Measurements from ENCODE around the gene AARS2. TPM values are rescaled to one million over a fixed set of nuclear protein-coding genes. Genes with fewer than 3 reads are reported as not detected.

AARS2 gene
- total and polyA plus RNA-seq, 9 of the 15 experiments (the other 6 are each of a cell fraction or from before 2014, with no cell fraction given): 0.97 to 34.0 (median 18.3) TPM

DNA sequence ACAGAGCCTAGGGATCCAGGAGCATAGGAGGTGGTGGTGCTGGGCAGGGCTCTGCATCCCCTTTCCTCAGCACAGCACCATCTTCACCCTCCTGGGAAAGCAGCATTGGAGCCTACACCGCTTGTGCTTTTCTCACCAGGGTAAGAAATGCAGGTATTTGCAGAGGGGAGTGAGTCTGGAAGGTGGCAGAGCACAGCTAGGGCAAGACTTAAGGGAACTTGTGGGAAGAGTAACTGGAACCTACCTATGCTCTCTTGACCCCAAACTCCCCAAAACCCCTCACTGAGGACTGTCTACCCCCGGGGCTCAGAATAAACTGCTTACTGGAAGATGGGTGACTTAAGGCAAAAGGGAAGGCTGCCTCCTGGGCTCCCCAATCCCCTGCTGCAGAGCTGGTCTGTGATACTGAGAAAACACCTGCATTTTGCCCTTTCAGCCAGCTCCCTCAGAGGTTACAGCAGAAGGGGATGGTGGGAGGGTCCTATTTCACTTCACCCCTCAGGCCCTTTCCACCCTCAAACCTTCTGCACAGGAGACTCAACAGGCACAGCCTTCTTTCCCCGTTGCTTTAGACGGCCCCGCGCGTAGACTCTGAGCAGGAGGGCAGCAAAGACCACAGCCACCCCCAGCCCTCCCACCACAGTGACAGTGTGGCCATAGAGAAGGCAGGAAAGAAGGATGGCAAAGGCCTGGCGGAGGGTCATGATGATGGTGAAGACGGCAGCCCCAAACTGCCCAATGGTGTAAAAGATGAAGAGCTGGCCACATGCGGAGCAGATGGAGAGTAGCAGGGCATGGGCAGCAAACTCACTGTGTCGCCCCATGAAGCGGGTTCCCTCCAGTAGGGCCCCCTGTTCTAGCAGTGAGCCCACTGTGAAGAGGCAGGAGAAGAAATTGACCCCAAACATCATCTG, 58.7 kb downstream of the AARS2 start (continued):
- TF ChIP-seq, protein P1, sequence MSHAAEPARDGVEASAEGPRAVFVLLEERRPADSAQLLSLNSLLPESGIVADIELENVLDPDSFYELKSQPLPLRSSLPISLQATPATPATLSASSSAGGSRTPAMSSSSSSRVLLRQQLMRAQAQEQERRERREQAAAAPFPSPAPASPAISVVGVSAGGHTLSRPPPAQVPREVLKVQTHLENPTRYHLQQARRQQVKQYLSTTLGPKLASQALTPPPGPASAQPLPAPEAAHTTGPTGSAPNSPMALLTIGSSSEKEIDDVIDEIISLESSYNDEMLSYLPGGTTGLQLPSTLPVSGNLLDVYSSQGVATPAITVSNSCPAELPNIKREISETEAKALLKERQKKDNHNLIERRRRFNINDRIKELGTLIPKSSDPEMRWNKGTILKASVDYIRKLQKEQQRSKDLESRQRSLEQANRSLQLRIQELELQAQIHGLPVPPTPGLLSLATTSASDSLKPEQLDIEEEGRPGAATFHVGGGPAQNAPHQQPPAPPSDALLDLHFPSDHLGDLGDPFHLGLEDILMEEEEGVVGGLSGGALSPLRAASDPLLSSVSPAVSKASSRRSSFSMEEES (CRISPR knock-in tag; IDR thresholded peaks at IDR 0.05): no peak
- peak; percentile 45 for TF ChIP-seq HMGN3 (IDR thresholded peaks at IDR 0.05; ENCODE audit: borderline replicate concordance, extremely low read depth, insufficient read length, low read depth, low read length)
- peak; percentile 82 for TF ChIP-seq SNRNP70 (optimal IDR thresholded peaks at IDR 0.05; ENCODE audit: low read depth, low read length)
- TF ChIP-seq, protein P2, sequence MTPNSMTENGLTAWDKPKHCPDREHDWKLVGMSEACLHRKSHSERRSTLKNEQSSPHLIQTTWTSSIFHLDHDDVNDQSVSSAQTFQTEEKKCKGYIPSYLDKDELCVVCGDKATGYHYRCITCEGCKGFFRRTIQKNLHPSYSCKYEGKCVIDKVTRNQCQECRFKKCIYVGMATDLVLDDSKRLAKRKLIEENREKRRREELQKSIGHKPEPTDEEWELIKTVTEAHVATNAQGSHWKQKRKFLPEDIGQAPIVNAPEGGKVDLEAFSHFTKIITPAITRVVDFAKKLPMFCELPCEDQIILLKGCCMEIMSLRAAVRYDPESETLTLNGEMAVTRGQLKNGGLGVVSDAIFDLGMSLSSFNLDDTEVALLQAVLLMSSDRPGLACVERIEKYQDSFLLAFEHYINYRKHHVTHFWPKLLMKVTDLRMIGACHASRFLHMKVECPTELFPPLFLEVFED (CRISPR knock-in tag; conservative IDR thresholded peaks at IDR 0.05): peak; percentile 88
- TF ChIP-seq ERF (CRISPR knock-in tag; IDR thresholded peaks at IDR 0.05): peak; percentile 50; the same call in 1 of the 2 replicates
- 0 out of 2 replicates have a peak, but pooled peaks have one; percentile 7 for TF ChIP-seq XRCC5 (IDR thresholded peaks at IDR 0.05; ENCODE audit: low read depth, low read length)
- TF ChIP-seq SMAD3 (CRISPR knock-in tag; conservative IDR thresholded peaks at IDR 0.05): peak; percentile 53; the same call in 1 of the 2 replicates
- 0 out of 2 replicates have a peak, but pooled peaks have one; percentile 3 for TF ChIP-seq RHOXF2B (CRISPR knock-in tag; conservative IDR thresholded peaks at IDR 0.05)
- no peak for TF ChIP-seq ZNF644 (tag; IDR thresholded peaks at IDR 0.05; ENCODE audit: low read depth)
- TF ChIP-seq FOXK1 (CRISPR knock-in tag; IDR thresholded peaks at IDR 0.05; ENCODE audit: borderline replicate concordance): 0 out of 2 replicates have a peak, but pooled peaks have one; percentile 26
- no peak for TF ChIP-seq MTA1 (IDR thresholded peaks at IDR 0.05; ENCODE audit: borderline replicate concordance)
- TF ChIP-seq, protein P3, sequence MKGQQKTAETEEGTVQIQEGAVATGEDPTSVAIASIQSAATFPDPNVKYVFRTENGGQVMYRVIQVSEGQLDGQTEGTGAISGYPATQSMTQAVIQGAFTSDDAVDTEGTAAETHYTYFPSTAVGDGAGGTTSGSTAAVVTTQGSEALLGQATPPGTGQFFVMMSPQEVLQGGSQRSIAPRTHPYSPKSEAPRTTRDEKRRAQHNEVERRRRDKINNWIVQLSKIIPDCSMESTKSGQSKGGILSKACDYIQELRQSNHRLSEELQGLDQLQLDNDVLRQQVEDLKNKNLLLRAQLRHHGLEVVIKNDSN (CRISPR knock-in tag; IDR thresholded peaks at IDR 0.05): no peak; the same call in 1 of the 2 replicates
- peak; percentile 45; the same call in 1 of the 2 replicates for TF ChIP-seq CBX1 (IDR thresholded peaks at IDR 0.05; ENCODE audit: low read depth)
- TF ChIP-seq, protein P4, sequence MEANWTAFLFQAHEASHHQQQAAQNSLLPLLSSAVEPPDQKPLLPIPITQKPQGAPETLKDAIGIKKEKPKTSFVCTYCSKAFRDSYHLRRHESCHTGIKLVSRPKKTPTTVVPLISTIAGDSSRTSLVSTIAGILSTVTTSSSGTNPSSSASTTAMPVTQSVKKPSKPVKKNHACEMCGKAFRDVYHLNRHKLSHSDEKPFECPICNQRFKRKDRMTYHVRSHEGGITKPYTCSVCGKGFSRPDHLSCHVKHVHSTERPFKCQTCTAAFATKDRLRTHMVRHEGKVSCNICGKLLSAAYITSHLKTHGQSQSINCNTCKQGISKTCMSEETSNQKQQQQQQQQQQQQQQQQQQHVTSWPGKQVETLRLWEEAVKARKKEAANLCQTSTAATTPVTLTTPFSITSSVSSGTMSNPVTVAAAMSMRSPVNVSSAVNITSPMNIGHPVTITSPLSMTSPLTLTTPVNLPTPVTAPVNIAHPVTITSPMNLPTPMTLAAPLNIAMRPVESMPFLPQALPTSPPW (CRISPR knock-in tag; IDR thresholded peaks at IDR 0.05): peak; percentile 20; the same call in 1 of the 2 replicates
- no peak for TF ChIP-seq FOXJ3 (CRISPR knock-in tag; IDR thresholded peaks at IDR 0.05)
- TF ChIP-seq EP300 (IDR thresholded peaks at IDR 0.05; ENCODE audit: low read length): 0 out of 2 replicates have a peak, but pooled peaks have one; percentile 5
